ENCODE data around the gene MTG1.

DNA sequence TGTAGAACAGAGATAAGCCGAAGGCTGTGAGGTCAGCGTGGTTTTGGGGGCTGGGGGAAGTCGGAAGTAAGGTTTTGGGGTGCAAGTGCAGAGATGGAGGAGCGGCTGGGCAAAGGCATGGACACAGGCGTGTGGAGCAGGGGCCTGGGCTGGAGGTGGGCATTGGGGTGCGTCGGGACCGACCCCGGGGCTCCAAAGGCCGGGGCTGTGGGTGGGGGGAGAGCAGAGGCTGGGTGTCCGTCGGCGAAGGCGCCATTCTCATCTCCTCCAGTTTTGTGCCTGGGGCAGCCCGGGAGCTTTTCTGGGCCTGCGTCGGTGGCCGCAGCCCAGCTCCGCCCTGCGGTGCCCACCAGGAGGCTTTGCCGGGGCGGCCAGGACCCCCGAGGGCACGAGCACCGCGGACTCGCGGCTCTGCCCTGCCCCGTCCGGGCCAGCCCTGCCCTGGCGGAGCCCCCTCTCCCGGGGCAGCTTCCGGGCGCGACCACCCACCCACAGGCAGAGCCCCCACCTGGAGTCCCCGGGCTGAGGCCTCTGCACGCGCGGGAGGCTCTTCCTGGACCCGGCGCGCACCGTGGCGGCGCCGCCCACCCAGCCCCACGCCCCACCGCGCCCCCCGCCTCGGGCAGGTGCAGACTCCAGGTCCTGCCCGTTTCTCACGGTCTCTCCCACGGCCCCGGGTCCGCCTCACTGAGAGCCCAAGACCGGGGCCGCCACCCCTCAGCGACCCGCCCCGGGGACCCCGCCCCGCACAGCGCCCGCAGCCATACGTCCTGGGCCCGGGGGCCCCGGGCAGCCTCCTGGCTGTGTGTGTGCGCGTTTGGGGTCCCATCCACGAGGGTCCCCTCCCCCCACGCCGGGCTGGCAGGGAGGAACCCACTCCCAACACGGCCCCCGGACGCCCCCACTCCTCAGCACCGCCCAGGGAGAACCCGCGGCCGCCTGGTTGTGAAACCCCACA, 52.1 kb downstream of the MTG1 start:
- TF ChIP-seq, protein P1, sequence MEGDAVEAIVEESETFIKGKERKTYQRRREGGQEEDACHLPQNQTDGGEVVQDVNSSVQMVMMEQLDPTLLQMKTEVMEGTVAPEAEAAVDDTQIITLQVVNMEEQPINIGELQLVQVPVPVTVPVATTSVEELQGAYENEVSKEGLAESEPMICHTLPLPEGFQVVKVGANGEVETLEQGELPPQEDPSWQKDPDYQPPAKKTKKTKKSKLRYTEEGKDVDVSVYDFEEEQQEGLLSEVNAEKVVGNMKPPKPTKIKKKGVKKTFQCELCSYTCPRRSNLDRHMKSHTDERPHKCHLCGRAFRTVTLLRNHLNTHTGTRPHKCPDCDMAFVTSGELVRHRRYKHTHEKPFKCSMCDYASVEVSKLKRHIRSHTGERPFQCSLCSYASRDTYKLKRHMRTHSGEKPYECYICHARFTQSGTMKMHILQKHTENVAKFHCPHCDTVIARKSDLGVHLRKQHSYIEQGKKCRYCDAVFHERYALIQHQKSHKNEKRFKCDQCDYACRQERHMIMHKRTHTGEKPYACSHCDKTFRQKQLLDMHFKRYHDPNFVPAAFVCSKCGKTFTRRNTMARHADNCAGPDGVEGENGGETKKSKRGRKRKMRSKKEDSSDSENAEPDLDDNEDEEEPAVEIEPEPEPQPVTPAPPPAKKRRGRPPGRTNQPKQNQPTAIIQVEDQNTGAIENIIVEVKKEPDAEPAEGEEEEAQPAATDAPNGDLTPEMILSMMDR (IDR thresholded peaks at IDR 0.05; ENCODE audit: insufficient read depth, low read depth, low read length) = no peak
- TF ChIP-seq EZH2 (IDR thresholded peaks at IDR 0.05; ENCODE audit: insufficient read depth, low read length) = no peak

Data from astrocyte (in vitro differentiated cells and primary cell).